NCI-H2227 (cell line): ENCODE measurements around the gene ZDHHC11B.

Source experiments
- DNase-seq: peaks from one replicate; lab custom pipeline; 2025; ENCODE audit not compliant: unreplicated experiment; lab: John Stamatoyannopoulos, UW

Gene ZDHHC11B

DNA sequence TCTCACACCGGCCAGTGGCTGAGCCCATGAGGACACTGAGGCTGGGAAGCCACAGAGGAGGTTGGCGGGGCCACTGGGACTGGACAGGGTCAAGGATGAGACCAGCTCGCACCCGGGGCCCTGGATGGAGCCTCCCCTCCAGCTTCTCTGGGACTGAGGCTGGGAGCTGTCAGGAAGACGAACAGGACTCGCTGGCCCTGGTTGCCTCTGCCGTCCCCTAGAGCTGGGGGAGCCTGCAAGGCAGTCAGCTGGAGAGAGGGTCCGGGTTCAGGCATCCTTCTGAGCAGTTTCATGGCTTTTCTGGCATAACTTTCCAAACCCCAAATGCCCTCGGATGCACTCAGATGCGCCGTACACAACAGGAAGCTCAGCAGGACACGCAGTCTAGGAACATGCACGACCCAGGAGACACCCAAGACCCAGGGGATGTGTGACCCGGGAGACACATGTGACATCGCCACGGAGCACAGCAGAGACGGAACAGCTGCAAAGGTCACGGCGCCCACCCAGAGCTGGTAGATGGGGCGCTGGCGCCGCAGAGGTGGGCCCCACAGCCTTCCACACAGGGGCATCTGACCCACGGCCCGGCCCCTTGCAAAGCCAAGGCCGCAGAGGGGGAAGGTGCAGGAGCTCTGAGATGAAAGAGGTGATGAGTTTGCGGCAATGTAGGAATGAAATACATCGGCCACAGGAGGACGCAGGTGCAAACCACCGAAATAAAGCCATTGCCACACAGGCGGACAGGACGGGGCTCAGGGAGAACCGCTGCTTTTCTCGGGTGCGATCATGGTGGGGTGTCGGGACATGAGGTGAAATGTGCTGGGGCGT is 108.4 kb downstream of the ZDHHC11B start:
- DNase-seq: no peak

GRCh38 chr5:675111-675870 is 109.2 kb downstream of the ZDHHC11B start:
- no peak for DNase-seq

- peak; percentile 46 for DNase-seq
These were observed 109.9 kb downstream of the ZDHHC11B start for GRCh38 chr5:674630-675011.

DNA sequence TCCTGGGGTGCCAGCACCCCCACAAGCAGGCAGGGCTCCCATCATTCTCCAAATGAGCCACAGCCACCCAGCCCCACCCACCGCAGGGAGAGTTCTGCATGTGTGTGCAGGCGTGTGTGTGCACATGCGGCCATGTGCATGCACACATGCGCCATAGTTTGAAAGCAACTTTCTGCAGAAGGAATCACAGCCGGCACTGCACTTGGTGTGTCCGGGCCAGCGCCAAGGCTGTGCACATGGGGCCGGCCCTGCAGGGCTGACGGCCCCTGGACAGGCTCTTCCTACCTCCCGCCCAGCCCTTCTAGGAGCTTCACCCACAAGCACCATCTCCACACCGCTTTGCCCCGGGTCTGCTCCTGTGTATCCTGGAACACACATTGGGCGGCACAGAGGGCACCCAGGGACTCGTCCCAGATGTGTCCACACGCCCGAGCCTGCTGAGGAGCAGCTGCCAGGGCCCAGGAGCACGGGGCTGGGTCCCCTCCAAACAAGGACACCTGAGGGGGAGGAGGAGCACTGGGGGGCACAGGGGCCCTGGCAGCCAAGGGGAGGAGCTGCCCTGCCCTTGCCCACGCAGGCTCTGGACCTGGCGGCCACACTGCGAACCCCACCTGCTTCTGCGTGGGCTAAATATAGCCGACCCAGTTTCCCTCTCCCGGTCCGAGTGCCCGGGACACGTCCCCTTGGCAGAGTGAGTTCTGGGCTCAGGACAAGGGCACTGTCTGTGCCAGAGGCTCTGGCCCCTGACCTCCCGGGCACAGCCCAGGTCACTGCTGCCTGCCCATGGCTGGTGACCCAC is 110.5 kb downstream of the ZDHHC11B start:
- DNase-seq: no peak

- DNase-seq: no peak
These were observed 111.2 kb downstream of the ZDHHC11B start for GRCh38 chr5:673161-673830.

GRCh38 chr5:672329-673160 is 112.0 kb downstream of the ZDHHC11B start:
- DNase-seq: peak; percentile 99

DNA sequence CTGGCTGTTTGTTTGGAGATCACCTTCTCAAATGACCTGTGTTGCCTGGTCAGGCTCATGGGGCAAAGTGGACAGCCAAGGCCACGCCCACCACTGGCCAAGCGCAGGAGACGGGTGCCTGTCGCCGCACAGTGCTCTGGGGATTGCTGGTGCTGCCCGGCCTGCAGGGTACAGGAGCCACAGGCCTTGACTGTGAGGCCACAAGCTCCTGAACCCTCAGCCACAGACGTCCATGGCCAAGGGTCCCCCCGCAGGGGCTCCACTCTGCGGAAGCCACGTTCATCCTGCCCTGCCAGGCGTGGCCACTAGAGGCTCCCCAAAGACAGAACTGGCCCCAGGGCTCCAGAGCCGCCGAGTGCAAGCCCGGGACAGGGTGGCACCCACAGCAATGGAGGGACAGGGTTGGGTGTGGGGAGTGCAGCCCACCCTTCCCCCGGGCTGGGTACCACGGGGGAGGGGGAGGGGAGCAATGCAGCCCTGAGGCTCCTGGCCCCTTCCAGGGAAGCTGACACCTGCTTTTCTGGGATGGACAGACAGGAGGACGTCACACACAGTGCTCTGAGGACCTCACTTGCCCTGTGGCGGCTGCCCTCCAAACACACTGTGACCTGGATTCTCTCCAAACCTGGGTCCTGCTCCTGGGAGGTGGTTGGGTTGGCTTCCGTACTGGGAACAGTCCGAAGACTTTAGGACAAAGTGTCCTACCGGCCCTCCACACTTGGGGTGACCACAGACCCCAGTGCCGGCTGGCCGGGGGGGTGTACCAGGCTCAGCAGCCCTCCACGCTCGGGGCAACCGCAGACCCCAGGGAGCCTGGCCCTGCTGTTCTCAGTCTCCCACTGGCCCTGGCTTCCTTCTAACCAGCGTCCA is 112.8 kb downstream of the ZDHHC11B start:
- peak; percentile 90 for DNase-seq

GRCh38 chr5:670396-671270 is 113.9 kb downstream of the ZDHHC11B start:
- no peak for DNase-seq

- no peak for DNase-seq
These were observed 114.6 kb downstream of the ZDHHC11B start for GRCh38 chr5:669842-670395.

- no peak for DNase-seq
These were observed 115.3 kb downstream of the ZDHHC11B start for GRCh38 chr5:669111-669841.

- no peak for DNase-seq
These were observed 116.1 kb downstream of the ZDHHC11B start for GRCh38 chr5:668283-668995.

DNA sequence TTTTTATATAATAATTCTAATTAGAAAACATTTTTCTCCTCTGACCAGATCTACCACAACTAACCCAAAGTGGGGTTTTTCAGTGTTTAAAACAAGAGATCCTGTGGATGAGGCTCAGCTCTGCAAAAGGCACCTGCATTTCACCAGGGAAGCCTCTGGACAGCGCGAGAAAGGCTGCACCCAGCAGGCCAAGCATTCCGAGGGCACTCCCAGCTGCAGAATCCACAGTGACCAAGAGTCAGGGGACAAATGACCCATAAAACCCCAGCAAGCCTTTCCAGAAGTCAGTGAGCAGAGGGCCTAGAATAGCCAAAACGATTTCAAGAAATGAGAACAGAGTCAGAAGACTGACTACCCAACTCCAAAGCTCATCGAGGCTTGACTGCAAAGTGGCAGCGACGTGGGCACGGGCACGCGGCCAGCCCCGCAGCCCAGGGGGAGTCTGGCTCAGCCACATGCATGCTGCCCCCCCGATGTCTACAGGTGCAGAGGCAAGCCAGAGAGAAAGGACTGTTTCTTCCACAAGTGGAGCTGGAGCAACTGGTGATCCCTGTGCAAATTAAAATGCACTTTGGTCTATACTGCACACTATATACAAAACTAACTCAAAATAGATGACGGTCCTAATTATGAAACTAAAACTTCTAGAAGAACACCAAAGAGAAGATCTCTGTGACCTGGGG is 117.6 kb downstream of the ZDHHC11B start:
- no peak for DNase-seq

- no peak for DNase-seq
These were observed 118.4 kb downstream of the ZDHHC11B start for GRCh38 chr5:665956-666711.

- DNase-seq: no peak
These were observed 119.0 kb downstream of the ZDHHC11B start for GRCh38 chr5:665541-665955.

- DNase-seq: no peak
These were observed 119.6 kb downstream of the ZDHHC11B start for GRCh38 chr5:664994-665360.
